OCI-LY3 (cell line): Measurements from ENCODE around the gene STYK1.

Source experiments
- H2AFZ ChIP-seq: fragments of 200-600, 300-600 bp; shearing (Covaris generic); 2 replicates; pipeline ENCODE4 v1.6.0; 2014; ENCODE audit warnings: antibody characterized with exemption, low read depth, low read length
- H3K27ac ChIP-seq: fragments of 200-600, 300-600 bp; sonication (generic); 2 replicates; pipeline ENCODE4 v1.5.1; 2014; ENCODE audit warnings: mild to moderate bottlenecking, low read length, moderate library complexity, mixed read lengths
- H3K27me3 ChIP-seq: fragments of 200-600, 300-600 bp; sonication (generic); 2 replicates; pipeline ENCODE4 v1.6.1; 2014; ENCODE audit warnings: low read depth, low read length, mixed read lengths
- H3K36me3 ChIP-seq: fragments of 200-600, 300-600 bp; sonication (generic); replicated peaks from 2 replicates; pipeline ENCODE3; 2014; ENCODE audit warnings: low read depth, low read length, mixed read lengths
- H3K4me1 ChIP-seq: fragments of 300-600, 200-600 bp; sonication (generic); 2 replicates; pipeline ENCODE4 v1.6.1; 2014; ENCODE audit warnings: low read length, mixed read lengths
- H3K4me2 ChIP-seq: fragments of 200-600, 300-600 bp; sonication (generic); 2 replicates; pipeline ENCODE4 v1.6.1; 2014; ENCODE audit warnings: low read length, mixed read lengths
- H3K4me3 ChIP-seq: fragments of 300-600, 200-600 bp; sonication (generic); 2 replicates; pipeline ENCODE4 v1.5.1; 2014; ENCODE audit warnings: antibody characterized with exemption, mild to moderate bottlenecking, low read length, moderate library complexity
- H3K79me2 ChIP-seq: fragments of 300-600, 200-600 bp; shearing (Covaris generic); 2 replicates; pipeline ENCODE4 v1.6.1; 2014; ENCODE audit warnings: mild to moderate bottlenecking, low read length, mixed read lengths
- H3K9ac ChIP-seq: fragments of 300-600, 200-600 bp; shearing (Covaris generic); 2 replicates; pipeline ENCODE4 v1.6.0; 2014; ENCODE audit warnings: mild to moderate bottlenecking, low read length, moderate library complexity
- H3K9me3 ChIP-seq: fragments of 200-600, 300-600 bp; shearing (Covaris generic); 2 replicates; pipeline ENCODE4 v1.6.1; 2014; ENCODE audit warnings: low read length, mixed read lengths; ENCODE audit not compliant: insufficient read depth
- H4K20me1 ChIP-seq: fragments of 200-600, 300-600 bp; sonication (generic); 2 replicates; pipeline ENCODE4 v1.6.1; 2016; ENCODE audit warnings: low read length, mixed read lengths; ENCODE audit not compliant: insufficient read depth
- CTCF ChIP-seq: fragments of 200-600, 300-600 bp; sonication (generic); IDR thresholded peaks from 2 replicates; pipeline ENCODE4 v1.5.1; 2014; ENCODE audit warnings: antibody characterized with exemption, low read length, low read depth
- EZH2phosphoT487 ChIP-seq: fragments of 200-600 bp; shearing (Covaris generic); IDR thresholded peaks from 2 replicates; pipeline ENCODE4 v1.6.1; 2018; ENCODE audit warnings: antibody characterized with exemption, mixed run types, low read depth

Gene STYK1, protein sequence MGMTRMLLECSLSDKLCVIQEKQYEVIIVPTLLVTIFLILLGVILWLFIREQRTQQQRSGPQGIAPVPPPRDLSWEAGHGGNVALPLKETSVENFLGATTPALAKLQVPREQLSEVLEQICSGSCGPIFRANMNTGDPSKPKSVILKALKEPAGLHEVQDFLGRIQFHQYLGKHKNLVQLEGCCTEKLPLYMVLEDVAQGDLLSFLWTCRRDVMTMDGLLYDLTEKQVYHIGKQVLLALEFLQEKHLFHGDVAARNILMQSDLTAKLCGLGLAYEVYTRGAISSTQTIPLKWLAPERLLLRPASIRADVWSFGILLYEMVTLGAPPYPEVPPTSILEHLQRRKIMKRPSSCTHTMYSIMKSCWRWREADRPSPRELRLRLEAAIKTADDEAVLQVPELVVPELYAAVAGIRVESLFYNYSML

GRCh38 chr12:10673659-10674384 lies at the start of gene STYK1:
Gene STYK1, minus strand, starts transcription at chr12:10674052. Its CDS starts 39,434 bp downstream, at chr12:10634618.
- peak within 1 kb of the TSS; percentile 22; the same call in 1 of the 2 replicates for H3K9ac ChIP-seq
- H2AFZ ChIP-seq, result peak within 1 kb of the TSS; percentile 63
- TF ChIP-seq CTCF (peak; percentile 84), EZH2phosphoT487 (no peak)

DNA sequence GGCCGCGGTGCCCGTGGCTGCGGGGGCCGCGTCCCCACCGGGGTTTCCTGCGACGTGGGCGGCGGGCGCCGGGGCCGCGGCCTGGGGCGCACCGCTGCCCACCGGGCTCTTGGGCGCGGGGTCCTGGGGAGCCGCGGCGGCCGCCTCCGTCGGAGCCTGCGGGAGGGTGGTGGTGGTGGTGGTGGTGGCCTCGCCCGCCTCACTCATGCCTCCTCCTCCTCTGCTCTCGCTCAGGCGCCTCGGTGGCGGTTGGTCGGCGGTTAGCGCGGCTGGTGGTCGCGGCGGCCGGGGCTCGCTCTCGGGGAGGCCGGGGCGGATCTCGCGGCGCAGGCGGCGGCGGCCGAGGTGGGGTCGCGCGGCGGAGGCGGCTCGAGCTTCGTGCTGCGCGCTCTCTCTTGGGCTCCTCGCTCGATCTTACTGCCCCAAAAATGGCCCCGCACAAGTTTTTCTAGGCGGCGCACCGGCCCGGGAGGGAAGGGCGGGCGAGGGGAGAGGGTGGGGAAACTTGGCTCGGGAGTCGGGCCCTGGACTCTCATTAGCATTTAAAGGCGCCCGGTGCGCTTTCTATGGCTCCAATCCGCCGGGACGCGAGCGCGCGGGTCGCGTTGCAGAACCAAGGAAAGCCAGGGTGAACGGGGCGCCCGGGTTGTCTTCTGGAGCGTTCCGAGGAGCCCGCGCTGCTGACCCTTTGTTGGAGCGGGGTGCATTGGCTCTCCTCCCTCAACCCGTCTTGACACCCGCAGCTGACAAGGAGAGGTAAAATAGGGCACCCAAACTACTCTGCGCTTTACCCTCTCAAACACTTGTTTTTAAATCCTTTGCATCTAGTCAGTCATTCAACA lies 49.3 kb upstream of the STYK1 start, which contains the start of gene YBX3:
Gene YBX3, minus strand, starts transcription at position 419 of the 842 bp plus-strand sequence. Its CDS starts 212 bp downstream, at position 207.
- H3K4me3 ChIP-seq, result peak within 1 kb of the TSS; percentile 98
- 0 out of 2 replicates have a peak, but pooled peaks cover 3% of the 10 kb centered on the region for H3K27me3 ChIP-seq
- H3K79me2 ChIP-seq, result peaks cover 63% of the 10 kb centered on the region
- H3K4me2 ChIP-seq, result peak within 1 kb of the TSS; percentile 97
- H3K27ac ChIP-seq, result peak within 1 kb of the TSS; percentile 63
- H3K9me3 ChIP-seq, result no peaks in the 10 kb centered on the region
- TF ChIP-seq EZH2phosphoT487 (no peak), CTCF (no peak)
- peaks cover 32% of the 10 kb centered on the region for H4K20me1 ChIP-seq
- peaks cover 35% of the 10 kb centered on the region for H3K4me1 ChIP-seq
- H2AFZ ChIP-seq, result peak within 1 kb of the TSS; percentile 99
- H3K9ac ChIP-seq, result peak within 1 kb of the TSS; percentile 95
- peaks cover 7% of the 10 kb centered on the region for H3K36me3 ChIP-seq

More at GRCh38 chr12:10673659-10674384, at the start of gene STYK1:
- Histone ChIP-seq H3K4me3 (peak within 1 kb of the TSS; percentile 89), H3K4me1 (peaks cover 25% of the 10 kb centered on the region), H4K20me1 (no peaks in the 10 kb centered on the region), H3K9me3 (no peaks in the 10 kb centered on the region), H3K79me2 (no peaks in the 10 kb centered on the region), H3K4me2 (peak within 1 kb of the TSS; percentile 91), H3K27me3 (peaks cover 23% of the 10 kb centered on the region; the same call in 1 of the 2 replicates), H3K27ac (no peak within 1 kb of the TSS), H3K36me3 (no peaks in the 10 kb centered on the region)

DNA sequence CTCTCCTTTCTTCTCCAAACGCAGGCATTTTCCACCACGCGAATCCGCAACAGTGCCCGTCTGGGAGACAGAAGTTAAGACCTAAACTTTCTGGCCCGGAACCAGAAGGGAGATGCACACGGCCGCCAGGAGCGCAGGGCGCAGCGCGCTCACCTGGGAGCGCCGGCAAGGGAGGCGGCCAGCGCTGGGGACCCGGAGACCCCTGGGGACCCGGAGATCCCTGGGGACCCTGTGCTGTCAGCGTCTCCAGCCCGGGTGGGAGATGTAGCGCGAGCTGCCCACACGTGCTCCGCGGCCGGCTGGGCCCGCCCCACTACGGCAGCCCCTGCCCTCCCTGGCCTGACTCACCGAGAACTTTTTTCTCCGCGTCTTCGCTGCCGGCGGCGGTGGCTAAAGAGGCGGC lies 48.7 kb upstream of the STYK1 start:
- Histone ChIP-seq H3K9me3 (no peaks in the 10 kb centered on the region), H3K4me3 (peak overlapping the region; percentile 98), H3K36me3 (peaks cover 11% of the 10 kb centered on the region), H4K20me1 (peaks cover 34% of the 10 kb centered on the region), H3K4me2 (peak overlapping the region; percentile 97), H3K79me2 (peaks cover 69% of the 10 kb centered on the region), H3K9ac (peak overlapping the region; percentile 95), H3K4me1 (peaks cover 35% of the 10 kb centered on the region), H2AFZ (peak overlapping the region; percentile 66), H3K27ac (peak overlapping the region; percentile 63), H3K27me3 (0 out of 2 replicates have a peak, but pooled peaks cover 3% of the 10 kb centered on the region)
- TF ChIP-seq EZH2phosphoT487, result no peak
- no peak for TF ChIP-seq CTCF
